Spleen (tissue), 7 donors: ENCODE data around the gene PLCB3.

Source experiments
- CTCF ChIP-seq, 11 experiments: fragments of 200-600 bp in 7 of 11; fragments of 450-650 bp in 4 of 11; sonication (generic) in 4 of 11; IDR thresholded peaks in 8 of 11; conservative IDR thresholded peaks in 3 of 11; 1 replicate in 7 of 11; 2 replicates in 4 of 11; pipeline versions ENCODE4 v1.4.0 to v1.8.0; 2016 to 2021; ENCODE audit warnings: antibody characterized with exemption in 11 of 11, inconsistent platforms in 4 of 11, mild to moderate bottlenecking in 1 of 11
- POLR2A ChIP-seq, 3 donors: fragments of 450-650 bp; IDR thresholded peaks; one replicate each; pipeline ENCODE4 v1.5.1; 2017; ENCODE audit warnings: antibody characterized with exemption in 3 of 3, mild to moderate bottlenecking in 1 of 3
- POLR2AphosphoS5 ChIP-seq, 3 donors: sonication (generic); formaldehyde crosslinking; IDR thresholded peaks; one replicate each; pipeline ENCODE4 v1.5.1; 2017; ENCODE audit warnings: antibody characterized with exemption in 3 of 3
- donor health status: DM: no; HTN: no; CAD: no; lungs with moderate emphysema.
- donor health status: DM: no; HTN: no; CAD: no.
- donor health status: DM: no; HTN: no; CAD: no.

GRCh38 chr11:64283092-64283491, 31.8 kb downstream of the PLCB3 start:
- TF ChIP-seq CTCF (IDR thresholded peaks at IDR 0.05 in 8 of 11, conservative IDR thresholded peaks at IDR 0.05 in 3 of 11), result no peak
- no peak for TF ChIP-seq POLR2A (IDR thresholded peaks at IDR 0.05)
- no peak for TF ChIP-seq POLR2AphosphoS5 (IDR thresholded peaks at IDR 0.05)
